RWPE2 (cell line): ENCODE data around the gene ZEB2.

Source experiments
- ATAC-seq: fragments of 200-7000 bp; cut with Tn5 transposase; 3 replicates; pipeline ENCODE4 v1.9.1; 2021; ENCODE audit warnings: low read depth
- DNase-seq: peaks from one replicate; pipeline ENCODE4 v3.0.0-alpha.2; 2020; ENCODE audit warnings: low spot score
- H3K27ac ChIP-seq: fragments of 450-650 bp; 2 replicates; pipeline ENCODE4 v1.5.1; 2017; ENCODE audit warnings: mild to moderate bottlenecking; ENCODE audit not compliant: poor library complexity, severe bottlenecking
- H3K27me3 ChIP-seq: fragments of 250-450 bp; sonication (Bioruptor Pico); 2 replicates; pipeline ENCODE4 v1.5.1; 2021; ENCODE audit warnings: mild to moderate bottlenecking, moderate library complexity; ENCODE audit not compliant: insufficient read depth, poor library complexity, severe bottlenecking
- H3K36me3 ChIP-seq: fragments of 250-450 bp; sonication (Bioruptor Pico); 2 replicates; pipeline ENCODE4 v1.5.1; 2020; ENCODE audit warnings: low read depth, mild to moderate bottlenecking, moderate library complexity
- H3K4me1 ChIP-seq: fragments of 250-450 bp; sonication (Bioruptor Pico); 2 replicates; pipeline ENCODE4 v1.5.1; 2021; ENCODE audit warnings: mild to moderate bottlenecking, moderate library complexity; ENCODE audit not compliant: insufficient read depth, poor library complexity, severe bottlenecking
- H3K4me3 ChIP-seq: fragments of 250-450 bp; sonication (Bioruptor Pico); 2 replicates; pipeline ENCODE4 v1.5.1; 2021; ENCODE audit warnings: mild to moderate bottlenecking, moderate library complexity; ENCODE audit not compliant: severe bottlenecking
- H3K9me3 ChIP-seq: fragments of 250-450 bp; sonication (Bioruptor Pico); 2 replicates; pipeline ENCODE4 v1.5.1; 2021; ENCODE audit warnings: mild to moderate bottlenecking, moderate library complexity; ENCODE audit not compliant: severe bottlenecking
- CTCF ChIP-seq: fragments of 450-650 bp; IDR thresholded peaks from one replicate; pipeline ENCODE4 v1.5.1; 2017; ENCODE audit warnings: mild to moderate bottlenecking, moderate library complexity; ENCODE audit not compliant: poor library complexity, severe bottlenecking

The ZEB2 gene

GRCh38 chr2:144479659-144480058 lies 40.3 kb downstream of the ZEB2 start:
- no peak overlapping the region for H3K27ac ChIP-seq
- no peaks in the 10 kb centered on the region for H3K9me3 ChIP-seq
- ATAC-seq (no peak), DNase-seq (no peak)
- no peaks in the 10 kb centered on the region for H3K4me1 ChIP-seq
- no peaks in the 10 kb centered on the region for H3K36me3 ChIP-seq
- H3K27me3 ChIP-seq, result no peaks in the 10 kb centered on the region
- no peak for TF ChIP-seq CTCF
- H3K4me3 ChIP-seq, result no peak overlapping the region

- Histone ChIP-seq H3K4me1 (no peaks in the 10 kb centered on the region), H3K27me3 (no peaks in the 10 kb centered on the region), H3K36me3 (no peaks in the 10 kb centered on the region), H3K9me3 (no peaks in the 10 kb centered on the region), H3K27ac (no peak overlapping the region), H3K4me3 (no peak overlapping the region)
- DNase-seq, result no peak
- no peak for TF ChIP-seq CTCF
- ATAC-seq, result peak; percentile 29; the same call in 1 of the 3 replicates
Observed at GRCh38 chr2:144479138-144479537, 40.8 kb downstream of the ZEB2 start.

GRCh38 chr2:144477957-144478311 lies 42.0 kb downstream of the ZEB2 start:
- DNase-seq, result no peak
- Histone ChIP-seq H3K27ac (no peak overlapping the region), H3K4me3 (no peak overlapping the region)

GRCh38 chr2:144477281-144477956 lies 42.5 kb downstream of the ZEB2 start:
- no peaks in the 10 kb centered on the region for H3K4me1 ChIP-seq
- TF ChIP-seq CTCF, result no peak
- no peak overlapping the region for H3K4me3 ChIP-seq
- no peaks in the 10 kb centered on the region for H3K9me3 ChIP-seq
- no peaks in the 10 kb centered on the region for H3K27me3 ChIP-seq
- ATAC-seq, result no peak
- no peak for DNase-seq
- H3K27ac ChIP-seq, result no peak overlapping the region
- H3K36me3 ChIP-seq, result no peaks in the 10 kb centered on the region

More at GRCh38 chr2:144477957-144478311, 42.0 kb downstream of the ZEB2 start:
- Histone ChIP-seq H3K36me3 (no peaks in the 10 kb centered on the region), H3K9me3 (no peaks in the 10 kb centered on the region), H3K27me3 (no peaks in the 10 kb centered on the region), H3K4me1 (no peaks in the 10 kb centered on the region)
- TF ChIP-seq CTCF, result no peak
- no peak for ATAC-seq

- Histone ChIP-seq H3K4me1 (no peaks in the 10 kb centered on the region), H3K27ac (no peak overlapping the region)
- ATAC-seq, result no peak
Observed at GRCh38 chr2:144476682-144477081, 43.2 kb downstream of the ZEB2 start.

More at GRCh38 chr2:144476682-144477081, 43.2 kb downstream of the ZEB2 start:
- Histone ChIP-seq H3K9me3 (no peaks in the 10 kb centered on the region), H3K27me3 (no peaks in the 10 kb centered on the region), H3K36me3 (no peaks in the 10 kb centered on the region), H3K4me3 (no peak overlapping the region)
- DNase-seq, result no peak
- no peak for TF ChIP-seq CTCF
